Mammary epithelial cell (primary cell): ENCODE data around the gene CENPT.

ENCODE experiments used
- EZH2 ChIP-seq: IDR thresholded peaks from 2 replicates; pipeline ENCODE4 v1.6.1; 2012; ENCODE audit warnings: low read length, inconsistent platforms, borderline replicate concordance
- TF ChIP-seq, protein P1 (sequence below), 2 donors: IDR thresholded peaks in 1 of 2; conservative IDR thresholded peaks in 1 of 2; 2 replicates each; pipeline ENCODE4 v1.5.1; 2011 to 2012; ENCODE audit warnings: inconsistent platforms in 2 of 2, low read length in 2 of 2, mild to moderate bottlenecking in 2 of 2, control low read depth in 1 of 2, low read depth in 1 of 2; ENCODE audit not compliant: insufficient read depth in 1 of 2; ENCODE audit errors: extremely low read depth in 1 of 2

DNA sequence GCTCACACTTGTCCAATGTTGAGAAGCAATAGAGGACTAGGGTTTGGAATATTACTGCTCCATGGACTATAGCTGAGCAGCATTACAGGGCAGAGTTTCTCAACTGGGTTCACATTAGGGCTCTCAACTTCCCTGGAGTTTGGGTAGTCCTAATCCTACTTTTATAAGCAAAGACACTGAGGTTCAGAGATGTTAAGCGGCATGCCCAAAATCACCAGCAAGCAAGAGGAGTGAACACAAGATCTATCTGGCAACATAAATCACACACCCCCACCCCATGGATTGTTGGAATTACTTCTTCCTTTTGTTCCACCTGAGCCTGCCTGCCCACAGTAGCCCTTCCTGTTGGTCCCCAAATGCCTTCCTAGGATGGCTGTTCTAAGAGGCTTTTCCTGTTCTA lies 35.6 kb downstream of the CENPT start:
- TF ChIP-seq EZH2: no peak
- TF ChIP-seq, protein P1, sequence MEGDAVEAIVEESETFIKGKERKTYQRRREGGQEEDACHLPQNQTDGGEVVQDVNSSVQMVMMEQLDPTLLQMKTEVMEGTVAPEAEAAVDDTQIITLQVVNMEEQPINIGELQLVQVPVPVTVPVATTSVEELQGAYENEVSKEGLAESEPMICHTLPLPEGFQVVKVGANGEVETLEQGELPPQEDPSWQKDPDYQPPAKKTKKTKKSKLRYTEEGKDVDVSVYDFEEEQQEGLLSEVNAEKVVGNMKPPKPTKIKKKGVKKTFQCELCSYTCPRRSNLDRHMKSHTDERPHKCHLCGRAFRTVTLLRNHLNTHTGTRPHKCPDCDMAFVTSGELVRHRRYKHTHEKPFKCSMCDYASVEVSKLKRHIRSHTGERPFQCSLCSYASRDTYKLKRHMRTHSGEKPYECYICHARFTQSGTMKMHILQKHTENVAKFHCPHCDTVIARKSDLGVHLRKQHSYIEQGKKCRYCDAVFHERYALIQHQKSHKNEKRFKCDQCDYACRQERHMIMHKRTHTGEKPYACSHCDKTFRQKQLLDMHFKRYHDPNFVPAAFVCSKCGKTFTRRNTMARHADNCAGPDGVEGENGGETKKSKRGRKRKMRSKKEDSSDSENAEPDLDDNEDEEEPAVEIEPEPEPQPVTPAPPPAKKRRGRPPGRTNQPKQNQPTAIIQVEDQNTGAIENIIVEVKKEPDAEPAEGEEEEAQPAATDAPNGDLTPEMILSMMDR (conservative IDR thresholded peaks at IDR 0.05 in 1 of 2, IDR thresholded peaks at IDR 0.05 in 1 of 2; ENCODE audit: extremely low read depth in 1 of 2, insufficient read depth in 1 of 2, low read depth in 1 of 2, low read length in 2 of 2): no peak
